Uterus (tissue), 2 donors: ENCODE results near the gene COL5A2.

Experiments used
- POLR2A ChIP-seq, 2 donors: fragments of 450-650 bp; IDR thresholded peaks; one replicate each; pipeline ENCODE4 v1.6.1; 2016; ENCODE audit warnings: antibody characterized with exemption in 2 of 2, mild to moderate bottlenecking in 1 of 2, moderate library complexity in 1 of 2
- TF ChIP-seq, protein P1 (sequence below), 4 experiments: fragments of 200-600 bp in 2 of 4; fragments of 450-650 bp in 2 of 4; sonication (generic) in 2 of 4; IDR thresholded peaks; one replicate each; pipeline ENCODE4 v1.5.1; 2016 to 2019; ENCODE audit warnings: antibody characterized with exemption in 4 of 4, mild to moderate bottlenecking in 2 of 4, moderate library complexity in 1 of 4

DNA sequence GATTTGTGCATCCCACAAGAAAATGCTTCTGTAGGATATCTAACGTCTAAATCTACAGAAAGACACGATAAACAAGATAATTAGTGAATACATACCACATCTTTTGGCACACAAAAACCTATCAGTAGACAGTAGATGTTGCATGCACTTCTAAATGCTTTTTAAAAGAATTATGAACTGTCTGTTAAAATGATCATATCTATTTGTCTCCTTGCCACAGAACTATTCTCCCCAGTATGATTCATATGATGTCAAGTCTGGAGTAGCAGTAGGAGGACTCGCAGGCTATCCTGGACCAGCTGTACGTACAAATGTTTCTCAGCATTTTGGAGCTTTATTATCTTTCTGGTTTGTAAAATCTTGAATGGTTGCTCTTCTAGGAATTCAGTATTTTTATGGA is 192.7 kb downstream of the COL5A2 start:
- TF ChIP-seq, protein P1, sequence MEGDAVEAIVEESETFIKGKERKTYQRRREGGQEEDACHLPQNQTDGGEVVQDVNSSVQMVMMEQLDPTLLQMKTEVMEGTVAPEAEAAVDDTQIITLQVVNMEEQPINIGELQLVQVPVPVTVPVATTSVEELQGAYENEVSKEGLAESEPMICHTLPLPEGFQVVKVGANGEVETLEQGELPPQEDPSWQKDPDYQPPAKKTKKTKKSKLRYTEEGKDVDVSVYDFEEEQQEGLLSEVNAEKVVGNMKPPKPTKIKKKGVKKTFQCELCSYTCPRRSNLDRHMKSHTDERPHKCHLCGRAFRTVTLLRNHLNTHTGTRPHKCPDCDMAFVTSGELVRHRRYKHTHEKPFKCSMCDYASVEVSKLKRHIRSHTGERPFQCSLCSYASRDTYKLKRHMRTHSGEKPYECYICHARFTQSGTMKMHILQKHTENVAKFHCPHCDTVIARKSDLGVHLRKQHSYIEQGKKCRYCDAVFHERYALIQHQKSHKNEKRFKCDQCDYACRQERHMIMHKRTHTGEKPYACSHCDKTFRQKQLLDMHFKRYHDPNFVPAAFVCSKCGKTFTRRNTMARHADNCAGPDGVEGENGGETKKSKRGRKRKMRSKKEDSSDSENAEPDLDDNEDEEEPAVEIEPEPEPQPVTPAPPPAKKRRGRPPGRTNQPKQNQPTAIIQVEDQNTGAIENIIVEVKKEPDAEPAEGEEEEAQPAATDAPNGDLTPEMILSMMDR (IDR thresholded peaks at IDR 0.05), result no peak
- TF ChIP-seq POLR2A (IDR thresholded peaks at IDR 0.05), result no peak
